Muscle layer of duodenum (tissue), 2 donors: ENCODE results near the gene PLXNA4.

ENCODE experiments used
- H3K27ac ChIP-seq: one replicate; pipeline ENCODE4 v1.7.0; 2013; ENCODE audit warnings: mild to moderate bottlenecking, low read length
- H3K27me3 ChIP-seq: one replicate; pipeline ENCODE4 v1.7.0; 2013; ENCODE audit warnings: low read depth, mild to moderate bottlenecking, control low read depth, low read length
- H3K36me3 ChIP-seq, 2 donors: one replicate each; pipeline ENCODE4 v1.7.0; 2013; ENCODE audit warnings: low read length in 2 of 2, control low read depth in 1 of 2, mild to moderate bottlenecking in 1 of 2; ENCODE audit not compliant: insufficient read depth in 2 of 2, control insufficient read depth in 1 of 2
- H3K4me1 ChIP-seq, 2 donors: one replicate each; pipeline ENCODE4 v1.7.0; 2013; ENCODE audit warnings: low read length in 2 of 2, mild to moderate bottlenecking in 2 of 2, control low read depth in 1 of 2, moderate library complexity in 1 of 2; ENCODE audit not compliant: insufficient read depth in 2 of 2, control insufficient read depth in 1 of 2
- H3K4me3 ChIP-seq, 2 donors: one replicate each; pipeline ENCODE4 v1.7.0; 2013; ENCODE audit warnings: low read length in 2 of 2, low read depth in 1 of 2, mild to moderate bottlenecking in 1 of 2
- H3K9me3 ChIP-seq, 2 donors: one replicate each; pipeline ENCODE4 v1.7.0; 2013; ENCODE audit warnings: low read length in 2 of 2, control low read depth in 1 of 2, mild to moderate bottlenecking in 1 of 2; ENCODE audit not compliant: control insufficient read depth in 1 of 2
- donor health status: healthy.

PLXNA4 gene

GRCh38 chr7:132498319-132498718 lies 78.0 kb downstream of the PLXNA4 start:
- Histone ChIP-seq H3K36me3 (no peaks in the 10 kb centered on the region), H3K27me3 (no peaks in the 10 kb centered on the region), H3K4me3 (no peak overlapping the region), H3K9me3 (no peaks in the 10 kb centered on the region), H3K4me1 (peaks cover 0 to 4% of the 10 kb centered on the region in 2 donors), H3K27ac (no peak overlapping the region)

- Histone ChIP-seq H3K9me3 (no peaks in the 10 kb centered on the region), H3K4me1 (peaks cover 0 to 4% of the 10 kb centered on the region in 2 donors), H3K36me3 (no peaks in the 10 kb centered on the region), H3K4me3 (no peak overlapping the region), H3K27ac (no peak overlapping the region), H3K27me3 (no peaks in the 10 kb centered on the region)
Measured at GRCh38 chr7:132497098-132497497, 79.2 kb downstream of the PLXNA4 start.

DNA sequence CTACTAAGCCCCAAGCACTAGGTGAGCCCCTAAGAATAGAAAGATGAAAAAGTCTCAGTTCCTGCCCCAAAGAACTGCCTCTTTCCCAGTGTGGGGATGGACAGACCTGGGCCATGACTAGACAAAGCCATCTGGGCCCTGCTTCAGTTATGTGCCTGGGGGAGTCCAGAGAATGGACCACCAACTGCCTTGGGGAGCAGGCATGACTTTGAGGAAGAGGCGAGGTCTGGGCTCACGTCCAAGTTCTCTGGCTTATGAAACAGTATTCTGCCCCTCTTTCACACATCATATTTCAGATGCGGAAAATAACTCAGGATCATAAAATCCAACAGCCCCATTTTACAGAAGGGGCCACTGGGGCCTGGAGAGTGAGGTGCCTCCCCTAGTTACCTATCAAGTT lies 80.3 kb downstream of the PLXNA4 start:
- no peaks in the 10 kb centered on the region for H3K27me3 ChIP-seq
- no peaks in the 10 kb centered on the region for H3K36me3 ChIP-seq
- H3K27ac ChIP-seq, result no peak overlapping the region
- peaks cover 0 to 4% of the 10 kb centered on the region in 2 donors for H3K4me1 ChIP-seq
- H3K4me3 ChIP-seq, result no peak overlapping the region
- no peaks in the 10 kb centered on the region for H3K9me3 ChIP-seq

GRCh38 chr7:132494474-132494873 lies 81.8 kb downstream of the PLXNA4 start:
- H3K9me3 ChIP-seq, result no peaks in the 10 kb centered on the region

GRCh38 chr7:132492823-132493445 lies 83.3 kb downstream of the PLXNA4 start:
- Histone ChIP-seq H3K4me3 (no peak overlapping the region), H3K36me3 (no peaks in the 10 kb centered on the region), H3K9me3 (no peaks in the 10 kb centered on the region), H3K27me3 (no peaks in the 10 kb centered on the region), H3K4me1 (no peaks in the 10 kb centered on the region), H3K27ac (no peak overlapping the region)

More at GRCh38 chr7:132494474-132494873, 81.8 kb downstream of the PLXNA4 start:
- Histone ChIP-seq H3K4me1 (peaks cover 0 to 4% of the 10 kb centered on the region in 2 donors), H3K27ac (no peak overlapping the region), H3K36me3 (no peaks in the 10 kb centered on the region), H3K4me3 (no peak overlapping the region), H3K27me3 (no peaks in the 10 kb centered on the region)

DNA sequence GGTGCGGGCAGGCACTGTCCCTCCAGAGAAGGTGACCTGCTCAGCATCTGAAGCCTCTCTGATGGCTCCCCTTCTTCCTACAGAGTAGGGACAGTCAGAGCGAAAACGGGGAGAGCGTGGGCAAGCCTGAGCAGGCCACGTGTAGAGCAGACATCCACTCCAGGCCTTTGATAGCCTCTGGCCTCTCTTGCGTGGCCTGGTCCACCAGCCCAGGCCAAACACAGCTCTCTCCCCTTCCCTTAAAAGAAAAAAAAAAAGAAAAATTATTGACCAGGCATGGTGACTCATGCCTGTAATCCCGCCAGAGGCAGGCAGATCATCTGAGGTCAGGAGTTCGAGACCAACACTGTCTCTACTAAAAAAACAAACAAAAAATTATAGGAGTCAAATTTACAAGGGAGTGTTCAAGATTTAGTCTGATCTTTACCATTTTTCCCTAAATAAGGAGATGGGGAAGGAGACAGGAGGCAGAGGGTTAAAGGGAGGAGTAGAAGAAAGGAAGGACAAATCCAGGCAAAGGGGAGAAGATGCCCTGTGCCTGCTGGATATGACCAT lies 84.8 kb downstream of the PLXNA4 start:
- H3K4me1 ChIP-seq, result no peaks in the 10 kb centered on the region
- H3K9me3 ChIP-seq, result no peaks in the 10 kb centered on the region
- no peaks in the 10 kb centered on the region for H3K36me3 ChIP-seq
- H3K4me3 ChIP-seq, result no peak overlapping the region
- H3K27me3 ChIP-seq, result no peaks in the 10 kb centered on the region
- H3K27ac ChIP-seq, result no peak overlapping the region

DNA sequence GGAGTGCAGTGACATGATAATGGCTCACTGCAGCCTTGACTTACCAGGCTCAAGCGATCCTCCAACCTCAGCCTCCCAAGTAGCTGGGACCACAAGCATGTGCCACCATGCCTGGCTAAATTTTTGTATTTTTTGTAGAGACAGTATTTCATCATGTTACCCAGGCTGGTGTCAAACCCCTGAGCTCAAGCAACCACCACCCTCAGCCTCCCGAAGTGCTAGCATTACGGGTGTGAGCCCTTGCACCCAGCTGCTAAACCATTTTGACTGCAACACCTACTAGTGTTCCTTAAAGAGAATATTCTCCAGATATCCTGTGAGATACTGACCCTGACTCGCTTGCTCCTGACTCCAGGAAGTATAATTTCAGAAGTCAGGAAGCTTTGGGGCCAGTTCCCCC lies 85.8 kb downstream of the PLXNA4 start:
- H3K27me3 ChIP-seq, result no peaks in the 10 kb centered on the region
- H3K4me3 ChIP-seq, result no peak overlapping the region
- H3K4me1 ChIP-seq, result peaks cover 0 to 5% of the 10 kb centered on the region in 2 donors
- H3K36me3 ChIP-seq, result no peaks in the 10 kb centered on the region
- no peaks in the 10 kb centered on the region for H3K9me3 ChIP-seq
- no peak overlapping the region for H3K27ac ChIP-seq

DNA sequence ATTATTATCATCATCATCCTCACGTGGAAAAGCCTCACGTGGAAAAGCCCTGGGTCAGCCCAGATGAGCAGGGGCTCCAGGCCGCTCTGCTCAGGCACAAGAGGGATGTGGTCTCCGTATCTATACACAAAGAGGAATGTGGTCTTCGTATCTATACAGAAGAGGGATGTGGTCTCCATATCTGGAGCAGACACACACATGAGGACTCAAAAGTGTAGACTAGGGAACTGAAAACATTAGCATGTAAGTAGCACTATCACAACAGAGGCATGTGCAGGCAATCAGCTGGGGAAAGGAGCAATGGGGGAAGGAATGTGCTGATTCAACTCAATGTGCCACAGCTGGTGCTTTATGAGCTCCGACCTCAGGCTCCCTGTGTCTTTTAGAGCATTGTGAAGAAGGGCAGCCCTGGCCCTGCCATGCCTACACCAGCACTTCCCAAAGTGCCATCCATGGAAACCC lies 86.5 kb downstream of the PLXNA4 start:
- no peak overlapping the region for H3K27ac ChIP-seq
- H3K4me3 ChIP-seq, result no peak overlapping the region
- H3K9me3 ChIP-seq, result no peaks in the 10 kb centered on the region
- no peaks in the 10 kb centered on the region for H3K36me3 ChIP-seq
- H3K4me1 ChIP-seq, result peaks cover 0 to 6% of the 10 kb centered on the region in 2 donors
- no peaks in the 10 kb centered on the region for H3K27me3 ChIP-seq

- H3K27ac ChIP-seq, result no peak overlapping the region
- H3K9me3 ChIP-seq, result no peaks in the 10 kb centered on the region
- peaks cover 0 to 6% of the 10 kb centered on the region in 2 donors for H3K4me1 ChIP-seq
- H3K27me3 ChIP-seq, result no peaks in the 10 kb centered on the region
- H3K4me3 ChIP-seq, result no peak overlapping the region
- no peaks in the 10 kb centered on the region for H3K36me3 ChIP-seq
Measured at GRCh38 chr7:132488634-132489302, 87.5 kb downstream of the PLXNA4 start.

GRCh38 chr7:132486274-132486610 lies 90.0 kb downstream of the PLXNA4 start:
- Histone ChIP-seq H3K27ac (no peak overlapping the region), H3K36me3 (no peaks in the 10 kb centered on the region), H3K4me3 (no peak overlapping the region), H3K9me3 (no peaks in the 10 kb centered on the region), H3K4me1 (peaks cover 0 to 6% of the 10 kb centered on the region in 2 donors), H3K27me3 (no peaks in the 10 kb centered on the region)

- Histone ChIP-seq H3K9me3 (no peaks in the 10 kb centered on the region), H3K4me1 (peaks cover 0 to 6% of the 10 kb centered on the region in 2 donors), H3K27ac (no peak overlapping the region), H3K4me3 (no peak overlapping the region), H3K27me3 (no peaks in the 10 kb centered on the region), H3K36me3 (no peaks in the 10 kb centered on the region)
Measured at GRCh38 chr7:132485600-132486273, 90.5 kb downstream of the PLXNA4 start.
